HCT116 (cell line): ENCODE data around the gene PLA2G1B. TPM values are rescaled to one million over a fixed set of nuclear protein-coding genes. Genes with fewer than 3 reads are reported as not detected.

Source experiments
- ATAC-seq: fragments of 200-7000 bp; cut with Tn5 transposase; 2 replicates; pipeline ENCODE4 v1.9.1; 2020; ENCODE audit warnings: mild to moderate bottlenecking, moderate library complexity
- BruUV-seq: library from RNA; stranded (reverse); fragments of 400-500 nt; replicated peaks from 2 replicates; lab custom pipeline; 2021; lab: Mats Ljungman, UMichigan
- CTCF ChIA-PET: fragments of 300-600 bp; sonication (Branson Sonifier 250); formaldehyde crosslinking; loops from one replicate; lab custom pipeline; 2021; ENCODE audit warnings: antibody characterized with exemption; lab: Charles Lee
- POLR2A ChIA-PET: fragments of 300-600, 350-600 bp; sonication (Branson Sonifier 250); formaldehyde crosslinking; loops from one replicate; lab custom pipeline; 2021; ENCODE audit warnings: antibody characterized with exemption; lab: Charles Lee
- RAD21 ChIA-PET, 2 experiments: fragments of 300-600 bp; sonication (Branson Sonifier 250); formaldehyde crosslinking; loops; one replicate each; lab custom pipeline; 2023; ENCODE audit warnings: low total read pairs in 2 of 2; ENCODE audit not compliant: uncharacterized antibody in 2 of 2, unreplicated experiment in 2 of 2, low non-redundant PET in 1 of 2; lab: Charles Lee
- DNase-seq: peaks from one replicate; pipeline ENCODE4 v3.0.0-alpha.2; 2010; ENCODE audit warnings: low read depth, low spot score
- H2AFZ ChIP-seq: fragments of 200-600 bp; shearing (Covaris generic), sonication (generic); 2 replicates; pipeline ENCODE4 v1.6.1; 2017; ENCODE audit warnings: low read depth, mixed run types, mixed read lengths, antibody characterized with exemption, low read length; ENCODE audit not compliant: poor library complexity, severe bottlenecking
- H3K27ac ChIP-seq: 2 replicates; pipeline ENCODE4 v1.5.1; 2012; ENCODE audit warnings: low read depth, low read length
- H3K27me3 ChIP-seq: fragments of 200-600 bp; sonication (generic); 2 replicates; pipeline ENCODE4 v1.6.1; 2016; ENCODE audit warnings: mixed run types, low read length, mixed read lengths; ENCODE audit not compliant: insufficient read depth
- H3K36me3 ChIP-seq, 2 experiments: fragments of 200-500 bp in 1 of 2; fragments of 200-600 bp in 1 of 2; sonication (Bioruptor generic) in 1 of 2; sonication (generic) in 1 of 2; 2 replicates each; pipeline versions ENCODE4 v1.5.1 to v1.6.1; 2014 to 2016; ENCODE audit warnings: low read length in 2 of 2, inconsistent platforms in 1 of 2, mixed read lengths in 1 of 2, mixed run types in 1 of 2; ENCODE audit not compliant: insufficient read depth in 2 of 2, control insufficient read depth in 1 of 2
- H3K4me1 ChIP-seq, 2 experiments: fragments of 200-600 bp in 1 of 2; sonication (generic) in 1 of 2; 2 replicates each; pipeline versions ENCODE4 v1.5.1 to v1.6.1; 2012 to 2017; ENCODE audit warnings: low read length in 2 of 2, inconsistent platforms in 1 of 2, mild to moderate bottlenecking in 1 of 2, mixed read lengths in 1 of 2, mixed run types in 1 of 2, moderate library complexity in 1 of 2; ENCODE audit not compliant: insufficient read depth in 2 of 2, control insufficient read depth in 1 of 2
- H3K4me2 ChIP-seq: fragments of 200-600 bp; sonication (generic); 2 replicates; pipeline ENCODE4 v1.6.1; 2017; ENCODE audit warnings: mixed run types, low read length, mixed read lengths
- H3K4me3 ChIP-seq, 2 experiments: fragments of 200-600 bp in 1 of 2; sonication (generic) in 1 of 2; replicated peaks in 1 of 2; 2 replicates each; pipeline ENCODE4 v1.5.1; 2011 to 2016; ENCODE audit warnings: low read length in 2 of 2, control low read depth in 1 of 2, low read depth in 1 of 2, mild to moderate bottlenecking in 1 of 2, mixed read lengths in 1 of 2, mixed run types in 1 of 2
- H3K79me2 ChIP-seq: fragments of 200-600 bp; sonication (generic); 2 replicates; pipeline ENCODE4 v1.6.1; 2017; ENCODE audit warnings: mild to moderate bottlenecking, mixed run types, low read length, moderate library complexity, mixed read lengths; ENCODE audit not compliant: insufficient read depth
- H3K9ac ChIP-seq: fragments of 200-600 bp; sonication (generic); 2 replicates; pipeline ENCODE4 v1.6.1; 2016; ENCODE audit warnings: low read length, mixed read lengths
- H3K9me2 ChIP-seq: fragments of 200-600 bp; sonication (generic), shearing (Covaris generic); 2 replicates; pipeline ENCODE4 v1.6.1; 2017; ENCODE audit warnings: mixed run types, mild to moderate bottlenecking, moderate library complexity; ENCODE audit not compliant: insufficient read depth
- H3K9me3 ChIP-seq, 2 experiments: fragments of 200-500 bp in 1 of 2; fragments of 200-600 bp in 1 of 2; sonication (Bioruptor generic) in 1 of 2; sonication (generic) in 1 of 2; 2 replicates each; pipeline ENCODE4 v1.6.1; 2014 to 2017; ENCODE audit warnings: low read length in 2 of 2, mixed read lengths in 2 of 2, inconsistent platforms in 1 of 2, low read depth in 1 of 2, mild to moderate bottlenecking in 1 of 2, mixed run types in 1 of 2, moderate library complexity in 1 of 2; ENCODE audit not compliant: control insufficient read depth in 1 of 2, insufficient read depth in 1 of 2
- H4K20me1 ChIP-seq: fragments of 200-600 bp; sonication (generic), shearing (Covaris generic); 2 replicates; pipeline ENCODE4 v1.6.1; 2017; ENCODE audit warnings: mixed run types, mild to moderate bottlenecking, moderate library complexity; ENCODE audit not compliant: insufficient read depth
- ATF3 ChIP-seq: IDR thresholded peaks from 2 replicates; pipeline ENCODE4 v1.6.1; 2012
- EZH2 ChIP-seq: fragments of 200-600 bp; sonication (generic); IDR thresholded peaks from 2 replicates; pipeline ENCODE4 v1.6.1; 2017; ENCODE audit warnings: antibody characterized with exemption, mixed run types
- MAX ChIP-seq: IDR thresholded peaks from 2 replicates; pipeline ENCODE4 v1.6.1; 2012
- POLR2A ChIP-seq: IDR thresholded peaks from 2 replicates; pipeline ENCODE4 v1.7.0; 2011; ENCODE audit warnings: borderline replicate concordance; ENCODE audit not compliant: insufficient read depth, insufficient read length; ENCODE audit errors: extremely low read depth
- RAD21 ChIP-seq: IDR thresholded peaks from 2 replicates; pipeline ENCODE4 v1.6.1; 2012; ENCODE audit warnings: low read depth, mild to moderate bottlenecking
- SIN3A ChIP-seq: IDR thresholded peaks from 2 replicates; pipeline ENCODE4 v1.6.1; 2012; ENCODE audit warnings: low read depth
- SP1 ChIP-seq: IDR thresholded peaks from 2 replicates; pipeline ENCODE4 v1.6.1; 2012; ENCODE audit warnings: low read depth
- SRF ChIP-seq: IDR thresholded peaks from 2 replicates; pipeline ENCODE4 v1.6.1; 2012; ENCODE audit warnings: low read depth
- TCF7L2 ChIP-seq: IDR thresholded peaks from 2 replicates; pipeline ENCODE4 v1.7.0; 2011; ENCODE audit warnings: borderline replicate concordance, inconsistent platforms; ENCODE audit not compliant: insufficient read depth, insufficient read length; ENCODE audit errors: extremely low read depth
- ZFX ChIP-seq: fragments of 450-650 bp; IDR thresholded peaks from 2 replicates; pipeline ENCODE4 v1.6.1; 2017
- intact Hi-C: fragments of 100-400 bp; cut with micrococcal nuclease; formaldehyde crosslinking; loops from 2 replicates; pipeline ENCODE4 v1.10.0; 2022
- total RNA-seq: library from RNA; stranded (reverse); gene quantifications from one replicate; pipeline ENCODE4 v1.2.1, GENCODE V29; 2021; ENCODE audit not compliant: unreplicated experiment

Gene PLA2G1B
- total RNA-seq, 1 experiment from 2014 or later = 2.0 TPM

- H3K79me2 ChIP-seq = no peaks in the 10 kb centered on the region; the same call in 1 of the 2 replicates
- ATAC-seq = no peak
- RAD21 ChIA-PET = no interaction called here
- TF ChIP-seq SP1 = no peak
- no peak for TF ChIP-seq ZFX
- no peak for TF ChIP-seq SRF
- TF ChIP-seq RAD21 = no peak
- no peak for TF ChIP-seq TCF7L2
- TF ChIP-seq MAX = no peak
- no peak for TF ChIP-seq ATF3
- no peak for TF ChIP-seq SIN3A
- no peak for TF ChIP-seq EZH2
- no peak for TF ChIP-seq POLR2A
- TF ChIP-seq, all 23 proteins: peak for 0
- CTCF ChIA-PET = no interaction called here
- BruUV-seq = no TSS peak
- POLR2A ChIA-PET = no interaction called here
- H4K20me1 ChIP-seq = no peaks in the 10 kb centered on the region
- H3K4me3 ChIP-seq = no peak overlapping the region
- peaks cover 9 to 24% of the 10 kb centered on the region in 2 experiments; a peak in 3 of 4 replicates for H3K4me1 ChIP-seq
- no peaks in the 10 kb centered on the region for H3K9me3 ChIP-seq
- H2AFZ ChIP-seq = no peak overlapping the region
- H3K36me3 ChIP-seq = no peaks in the 10 kb centered on the region
- H3K9me2 ChIP-seq = no peaks in the 10 kb centered on the region
- H3K4me2 ChIP-seq = peak overlapping the region; percentile 85; the same call in 1 of the 2 replicates
- intact Hi-C loops = no loop called here
- H3K27me3 ChIP-seq = peaks cover 18% of the 10 kb centered on the region; the same call in 1 of the 2 replicates
- no peak overlapping the region for H3K9ac ChIP-seq
- DNase-seq = no peak
- no peak overlapping the region for H3K27ac ChIP-seq
Observed at GRCh38 chr12:120370343-120371243, 43.0 kb upstream of the PLA2G1B start.
